Endothelial cell (in vitro differentiated cells): ENCODE data around the gene ETV6. TPM values are rescaled to one million over a fixed set of nuclear protein-coding genes. Genes with fewer than 3 reads are reported as not detected.

Source experiments
- DNase-seq: peaks from one replicate; pipeline ENCODE4 v3.0.0; 2021; ENCODE audit warnings: low spot score
- H3K27ac Mint-ChIP-seq: one replicate; pipeline ENCODE4 v1.8.0; 2021; ENCODE audit warnings: mixed read lengths, inconsistent platforms; ENCODE audit not compliant: unreplicated experiment
- H3K27me3 Mint-ChIP-seq: one replicate; pipeline ENCODE4 v1.8.0; 2021; ENCODE audit warnings: mild to moderate bottlenecking, moderate library complexity, mixed read lengths, inconsistent platforms; ENCODE audit not compliant: unreplicated experiment
- H3K36me3 Mint-ChIP-seq: one replicate; pipeline ENCODE4 v1.8.0; 2021; ENCODE audit warnings: mild to moderate bottlenecking, low read depth, mixed read lengths, inconsistent platforms; ENCODE audit not compliant: unreplicated experiment
- H3K4me1 Mint-ChIP-seq: one replicate; pipeline ENCODE4 v1.8.0; 2021; ENCODE audit warnings: mild to moderate bottlenecking, mixed read lengths, inconsistent platforms; ENCODE audit not compliant: unreplicated experiment
- H3K4me3 Mint-ChIP-seq: one replicate; pipeline ENCODE4 v1.8.0; 2021; ENCODE audit warnings: mild to moderate bottlenecking, mixed read lengths, inconsistent platforms; ENCODE audit not compliant: unreplicated experiment
- H3K9me3 Mint-ChIP-seq: one replicate; pipeline ENCODE4 v1.8.0; 2021; ENCODE audit warnings: mixed read lengths, inconsistent platforms; ENCODE audit not compliant: unreplicated experiment
- long read RNA-seq: library from polyadenylated mRNA; unstranded; transcript quantifications from one replicate; pipeline ENCODE4 v2.0.0, GENCODE V29; 2020; ENCODE audit not compliant: unreplicated experiment
- total RNA-seq: library from RNA; stranded (reverse); fragmentation: NEBNext Ultra II Directional; extraction: Animal tissue kit (Norgen Biotek cat#: 25700); gene quantifications from one replicate; pipeline ENCODE4 v1.2.1, GENCODE V29; 2021; ENCODE audit not compliant: unreplicated experiment
- TF ChIP-seq, protein P1 (sequence below): fragments of 200-600 bp; sonication (generic); IDR thresholded peaks from one replicate; pipeline ENCODE4 v1.5.0; 2021; ENCODE audit warnings: antibody characterized with exemption; ENCODE audit not compliant: unreplicated experiment

ETV6 gene
- 98.7 TPM for total RNA-seq
- long read RNA-seq, full-length matches to known transcripts = 6 of 12 reads
- long read RNA-seq, partial matches to known transcripts = 3 of 12 reads
- long read RNA-seq, other reads (novel, unspliced or antisense) = 3 of 12 reads

DNA sequence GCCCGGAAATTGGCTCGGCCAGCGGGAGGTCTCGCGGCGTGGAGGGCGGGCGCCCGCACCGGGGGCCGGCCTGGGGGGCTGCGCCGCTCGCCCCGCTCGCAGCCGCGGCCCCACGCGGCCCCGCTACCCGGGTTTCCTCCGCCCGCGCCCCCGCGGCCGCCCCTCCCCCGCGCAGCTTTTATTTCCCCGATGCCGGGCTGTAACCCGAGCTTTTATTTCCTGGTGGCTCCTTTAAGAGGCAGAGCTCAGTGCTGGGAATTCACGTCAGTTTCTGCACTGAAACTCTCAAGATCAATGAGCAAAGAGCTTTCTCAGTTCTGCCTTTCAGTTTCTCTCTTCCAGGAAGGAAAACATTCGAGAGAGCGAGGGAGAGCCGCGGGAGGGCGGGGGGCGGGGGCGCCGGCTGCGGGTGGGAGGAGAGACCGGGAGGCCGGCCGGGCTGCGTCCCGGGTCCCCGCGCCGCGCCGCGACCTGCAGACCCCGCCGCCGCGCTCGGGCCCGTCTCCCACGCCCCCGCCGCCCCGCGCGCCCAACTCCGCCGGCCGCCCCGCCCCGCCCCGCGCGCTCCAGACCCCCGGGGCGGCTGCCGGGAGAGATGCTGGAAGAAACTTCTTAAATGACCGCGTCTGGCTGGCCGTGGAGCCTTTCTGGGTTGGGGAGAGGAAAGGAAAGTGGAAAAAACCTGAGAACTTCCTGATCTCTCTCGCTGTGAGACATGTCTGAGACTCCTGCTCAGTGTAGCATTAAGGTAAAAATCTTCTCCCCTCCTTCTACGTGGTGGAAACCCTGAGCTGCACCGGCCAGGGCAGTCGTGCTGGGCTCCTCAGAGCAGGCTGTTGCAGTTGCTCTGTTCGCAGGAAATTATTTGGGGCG, at the start of gene ETV6:
ETV6 (plus strand) TSS at position 262 of the 873 bp plus-strand sequence; CDS start at position 716, 454 bp downstream.
- peaks cover 43% of the 10 kb centered on the region for H3K4me1 Mint-ChIP-seq
- peaks cover 10% of the 10 kb centered on the region for H3K27me3 Mint-ChIP-seq
- H3K27ac Mint-ChIP-seq = peak within 1 kb of the TSS; percentile 99
- DNase-seq = peak; percentile 71
- peaks cover 12% of the 10 kb centered on the region for H3K36me3 Mint-ChIP-seq
- H3K4me3 Mint-ChIP-seq = peak within 1 kb of the TSS; percentile 98
- H3K9me3 Mint-ChIP-seq = no peaks in the 10 kb centered on the region
- TF ChIP-seq, protein P1, sequence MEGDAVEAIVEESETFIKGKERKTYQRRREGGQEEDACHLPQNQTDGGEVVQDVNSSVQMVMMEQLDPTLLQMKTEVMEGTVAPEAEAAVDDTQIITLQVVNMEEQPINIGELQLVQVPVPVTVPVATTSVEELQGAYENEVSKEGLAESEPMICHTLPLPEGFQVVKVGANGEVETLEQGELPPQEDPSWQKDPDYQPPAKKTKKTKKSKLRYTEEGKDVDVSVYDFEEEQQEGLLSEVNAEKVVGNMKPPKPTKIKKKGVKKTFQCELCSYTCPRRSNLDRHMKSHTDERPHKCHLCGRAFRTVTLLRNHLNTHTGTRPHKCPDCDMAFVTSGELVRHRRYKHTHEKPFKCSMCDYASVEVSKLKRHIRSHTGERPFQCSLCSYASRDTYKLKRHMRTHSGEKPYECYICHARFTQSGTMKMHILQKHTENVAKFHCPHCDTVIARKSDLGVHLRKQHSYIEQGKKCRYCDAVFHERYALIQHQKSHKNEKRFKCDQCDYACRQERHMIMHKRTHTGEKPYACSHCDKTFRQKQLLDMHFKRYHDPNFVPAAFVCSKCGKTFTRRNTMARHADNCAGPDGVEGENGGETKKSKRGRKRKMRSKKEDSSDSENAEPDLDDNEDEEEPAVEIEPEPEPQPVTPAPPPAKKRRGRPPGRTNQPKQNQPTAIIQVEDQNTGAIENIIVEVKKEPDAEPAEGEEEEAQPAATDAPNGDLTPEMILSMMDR = no peak

DNA sequence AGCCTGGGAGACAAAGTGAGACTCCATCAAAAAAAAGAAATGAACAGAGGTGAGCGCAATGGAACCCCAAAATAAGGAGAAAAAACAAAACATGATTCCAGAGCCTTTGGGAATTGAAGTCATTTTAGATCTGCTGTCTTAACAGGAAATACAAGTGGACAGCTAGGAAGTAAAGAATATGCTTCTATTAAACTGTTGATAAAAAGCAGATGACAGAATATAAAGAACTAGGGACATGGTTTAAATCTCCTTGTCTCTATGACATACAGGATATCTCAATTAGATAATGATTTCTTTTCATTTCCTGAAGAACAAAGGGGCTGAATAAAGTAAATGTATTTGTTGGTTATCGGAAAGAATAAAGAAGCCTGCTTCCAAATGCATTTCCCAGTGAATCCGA, 49.3 kb upstream of the ETV6 start:
- H3K4me1 Mint-ChIP-seq = peaks cover 44% of the 10 kb centered on the region
- TF ChIP-seq, protein P1 = no peak

DNA sequence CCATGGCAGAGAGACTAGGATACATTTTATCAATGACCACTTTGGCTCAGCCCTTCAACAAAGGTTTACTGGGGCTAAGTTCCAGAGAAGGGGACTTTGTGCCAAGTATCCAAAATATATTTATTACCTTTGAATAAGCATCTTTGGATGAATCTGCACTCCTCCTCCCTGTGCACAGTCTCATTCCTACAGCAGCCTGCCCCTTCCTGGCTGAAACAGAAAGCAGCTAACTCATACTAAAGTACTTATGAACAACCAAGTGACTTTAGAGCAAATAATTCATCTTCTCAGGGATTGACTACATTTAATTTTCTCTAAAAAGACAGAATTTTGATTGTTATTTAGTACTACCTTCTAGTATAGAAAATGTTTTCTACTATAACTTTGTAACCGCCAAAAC, 47.8 kb upstream of the ETV6 start:
- Mint-ChIP-seq H3K27me3 (no peaks in the 10 kb centered on the region), H3K27ac (no peak overlapping the region), H3K4me3 (no peak overlapping the region), H3K36me3 (no peaks in the 10 kb centered on the region), H3K4me1 (peaks cover 33% of the 10 kb centered on the region), H3K9me3 (no peaks in the 10 kb centered on the region)
- DNase-seq = no peak
- TF ChIP-seq, protein P1 = no peak

More for the DNA sequence above, 49.3 kb upstream of the ETV6 start:
- no peaks in the 10 kb centered on the region for H3K36me3 Mint-ChIP-seq
- H3K27ac Mint-ChIP-seq = no peak overlapping the region
- H3K4me3 Mint-ChIP-seq = no peak overlapping the region
- DNase-seq = no peak
- no peaks in the 10 kb centered on the region for H3K27me3 Mint-ChIP-seq
- H3K9me3 Mint-ChIP-seq = no peaks in the 10 kb centered on the region

DNA sequence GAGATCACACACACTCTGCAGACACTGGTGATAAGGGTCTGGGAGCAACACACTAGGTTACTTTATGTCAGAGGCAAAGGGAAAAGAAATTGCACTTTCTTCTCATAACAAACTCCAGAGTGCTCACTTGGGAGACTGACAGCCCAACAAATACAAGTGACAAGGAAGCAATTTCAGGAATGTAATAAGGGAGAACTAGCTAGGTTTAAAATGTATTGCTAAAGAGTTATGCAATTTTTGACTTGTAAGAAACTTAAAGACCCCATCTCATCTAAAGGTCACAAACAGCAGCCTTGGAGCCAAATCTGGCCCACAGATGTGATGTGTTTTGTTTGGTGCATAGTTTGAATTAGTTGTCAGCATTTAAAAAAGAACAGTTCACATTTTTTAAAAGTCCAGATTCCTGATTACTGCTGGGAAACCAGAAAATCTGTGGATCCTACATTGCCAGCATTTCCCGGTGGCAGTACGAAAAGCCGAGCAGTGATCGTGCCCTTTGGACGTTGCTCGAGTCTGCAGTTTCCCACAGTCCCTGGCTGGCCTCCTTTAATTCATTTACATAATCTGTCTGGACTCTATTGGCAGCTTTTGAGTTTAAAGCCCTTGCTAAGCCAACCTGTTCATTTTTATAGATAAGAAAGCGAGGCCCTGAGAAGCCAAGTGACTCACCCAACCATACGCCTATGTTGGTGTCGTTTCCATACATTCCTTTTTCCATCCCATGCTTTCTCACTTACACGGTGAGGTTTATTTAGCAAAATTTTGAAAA, 42.0 kb upstream of the ETV6 start:
- Mint-ChIP-seq H3K27me3 (no peaks in the 10 kb centered on the region), H3K9me3 (no peaks in the 10 kb centered on the region), H3K4me1 (peaks cover 39% of the 10 kb centered on the region), H3K4me3 (no peak overlapping the region), H3K36me3 (no peaks in the 10 kb centered on the region), H3K27ac (peak overlapping the region; percentile 64)
- TF ChIP-seq, protein P1 = no peak
- no peak for DNase-seq
